KMS-11 (cell line): Measurements from ENCODE around the gene SPSB3.

Source experiments
- H2AFZ ChIP-seq: fragments of 200-600 bp; sonication (generic); 2 replicates; pipeline ENCODE4 v1.6.1; 2016; ENCODE audit warnings: antibody characterized with exemption, mixed run types, low read depth
- H3K27ac ChIP-seq: fragments of 200-600 bp; sonication (generic); 2 replicates; pipeline ENCODE4 v1.6.1; 2016; ENCODE audit warnings: mild to moderate bottlenecking, mixed run types
- H3K27me3 ChIP-seq: fragments of 200-600 bp; sonication (generic); 2 replicates; pipeline ENCODE4 v1.6.1; 2017; ENCODE audit warnings: mild to moderate bottlenecking, low read depth, mixed run types, moderate library complexity; ENCODE audit not compliant: insufficient read depth
- H3K36me3 ChIP-seq: fragments of 200-600 bp; sonication (generic); 2 replicates; pipeline ENCODE4 v1.6.1; 2017; ENCODE audit warnings: mild to moderate bottlenecking, mixed run types; ENCODE audit not compliant: insufficient read depth
- H3K4me1 ChIP-seq: fragments of 200-600 bp; sonication (generic); 2 replicates; pipeline ENCODE4 v1.6.1; 2016; ENCODE audit warnings: mild to moderate bottlenecking, low read depth, mixed run types; ENCODE audit not compliant: poor library complexity, severe bottlenecking
- H3K4me2 ChIP-seq: fragments of 200-600 bp; sonication (generic); 2 replicates; pipeline ENCODE4 v1.7.0; 2016; ENCODE audit warnings: mild to moderate bottlenecking, mixed run types
- H3K4me3 ChIP-seq: fragments of 200-600 bp; sonication (generic); IDR thresholded peaks from 2 replicates; pipeline ENCODE4 v1.6.1; 2017; ENCODE audit warnings: low read depth, low read length, mixed read lengths; ENCODE audit not compliant: insufficient read depth
- H3K79me2 ChIP-seq: fragments of 200-600 bp; sonication (generic); 2 replicates; pipeline ENCODE4 v1.6.1; 2016; ENCODE audit warnings: low read depth, mixed run types; ENCODE audit not compliant: insufficient read depth
- H3K9ac ChIP-seq: fragments of 200-600 bp; sonication (generic); 2 replicates; pipeline ENCODE4 v1.6.1; 2016; ENCODE audit warnings: mild to moderate bottlenecking, mixed run types
- H4K20me1 ChIP-seq: fragments of 200-600 bp; sonication (generic); 2 replicates; pipeline ENCODE4 v1.6.1; 2016; ENCODE audit warnings: mild to moderate bottlenecking, mixed run types; ENCODE audit not compliant: insufficient read depth
- CTCF ChIP-seq: fragments of 200-600 bp; sonication (generic); conservative IDR thresholded peaks from 2 replicates; pipeline ENCODE4 v1.6.1; 2017; ENCODE audit warnings: low read depth, mild to moderate bottlenecking, antibody characterized with exemption, low read length, moderate library complexity, mixed read lengths

Gene SPSB3

DNA sequence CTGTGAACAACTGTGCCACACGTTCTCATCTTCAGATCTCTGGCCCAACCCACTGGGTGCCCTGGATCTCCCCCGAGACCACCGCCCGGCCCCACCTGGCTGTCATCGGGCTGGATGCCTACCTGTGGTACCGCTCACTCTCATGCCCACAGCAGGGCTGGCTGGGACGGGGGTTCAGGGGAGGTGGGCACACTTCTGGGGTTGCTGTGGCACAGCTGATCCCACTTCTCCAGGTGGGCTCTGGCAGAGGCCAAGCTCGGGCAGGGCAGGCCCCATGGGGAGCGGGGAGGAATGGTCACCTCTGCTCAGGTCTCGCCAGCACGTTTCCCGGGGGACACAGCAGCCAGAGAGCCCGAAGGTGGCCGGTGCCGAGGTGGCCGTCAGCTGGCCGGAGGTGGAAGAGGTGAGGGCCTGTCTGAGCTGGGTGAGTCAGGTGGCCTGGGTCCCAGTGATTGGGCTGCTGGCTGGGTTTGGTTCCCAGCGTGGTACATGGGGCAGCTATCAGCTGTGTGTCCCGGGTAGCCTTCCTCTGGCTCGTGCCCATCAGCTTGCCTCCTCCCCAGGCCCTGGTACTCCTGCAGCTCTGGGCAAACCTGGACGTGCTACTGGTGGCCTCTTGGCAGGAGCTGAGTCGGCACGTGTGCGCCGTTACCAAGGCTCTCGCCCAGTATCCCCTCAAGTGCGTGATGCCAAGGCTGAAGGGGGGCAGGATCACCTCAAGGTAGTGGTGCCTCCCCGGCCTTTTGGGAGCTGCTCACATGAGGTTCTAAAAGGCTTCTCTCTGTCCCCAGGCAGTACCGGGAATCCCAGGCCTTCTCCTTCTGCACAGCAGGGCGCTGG is 7.1 kb downstream of the SPSB3 start:
- Histone ChIP-seq H4K20me1 (no peaks in the 10 kb centered on the region), H3K36me3 (no peaks in the 10 kb centered on the region), H3K27ac (no peak overlapping the region), H2AFZ (no peak overlapping the region), H3K4me2 (peak overlapping the region; percentile 99; the same call in 1 of the 2 replicates), H3K79me2 (peaks cover 41% of the 10 kb centered on the region), H3K4me3 (no peak overlapping the region), H3K9ac (no peak overlapping the region), H3K27me3 (no peaks in the 10 kb centered on the region), H3K4me1 (peaks cover 17% of the 10 kb centered on the region)
- TF ChIP-seq CTCF: no peak

- Histone ChIP-seq H3K9ac (peak overlapping the region; percentile 89; the same call in 1 of the 2 replicates), H3K36me3 (no peaks in the 10 kb centered on the region), H3K4me3 (no peak overlapping the region), H2AFZ (no peak overlapping the region), H3K27me3 (no peaks in the 10 kb centered on the region), H3K4me1 (peaks cover 19% of the 10 kb centered on the region), H3K4me2 (peak overlapping the region; percentile 99), H4K20me1 (no peaks in the 10 kb centered on the region), H3K79me2 (peaks cover 41% of the 10 kb centered on the region), H3K27ac (peak overlapping the region; percentile 82; the same call in 1 of the 2 replicates)
- no peak for TF ChIP-seq CTCF
These were observed 8.0 kb downstream of the SPSB3 start for GRCh38 chr16:1774448-1774780.

GRCh38 chr16:1773703-1774447 is 8.5 kb downstream of the SPSB3 start:
- H3K27ac ChIP-seq: peak overlapping the region; percentile 82
- TF ChIP-seq CTCF: peak; percentile 39; the same call in 1 of the 2 replicates
- H3K4me3 ChIP-seq: no peak overlapping the region
- peak overlapping the region; percentile 99 for H3K4me2 ChIP-seq
- no peaks in the 10 kb centered on the region for H3K27me3 ChIP-seq
- H3K9ac ChIP-seq: peak overlapping the region; percentile 89; the same call in 1 of the 2 replicates
- peaks cover 41% of the 10 kb centered on the region for H3K79me2 ChIP-seq
- H3K36me3 ChIP-seq: no peaks in the 10 kb centered on the region
- H2AFZ ChIP-seq: peak overlapping the region; percentile 67; the same call in 1 of the 2 replicates
- H4K20me1 ChIP-seq: no peaks in the 10 kb centered on the region
- H3K4me1 ChIP-seq: peaks cover 19% of the 10 kb centered on the region

GRCh38 chr16:1772908-1773702 is 9.3 kb downstream of the SPSB3 start, which contains the start of gene MRPS34:
Gene MRPS34 (minus strand): TSS chr16:1773134. CDS start chr16:1773119, 15 bp downstream.
- H3K27me3 ChIP-seq: no peaks in the 10 kb centered on the region
- peak within 1 kb of the TSS; percentile 67 for H2AFZ ChIP-seq
- peak within 1 kb of the TSS; percentile 82 for H3K27ac ChIP-seq
- H3K79me2 ChIP-seq: peaks cover 41% of the 10 kb centered on the region
- no peak within 1 kb of the TSS for H3K4me3 ChIP-seq
- H4K20me1 ChIP-seq: no peaks in the 10 kb centered on the region
- peaks cover 19% of the 10 kb centered on the region for H3K4me1 ChIP-seq
- H3K9ac ChIP-seq: peak within 1 kb of the TSS; percentile 89
- no peaks in the 10 kb centered on the region for H3K36me3 ChIP-seq
- TF ChIP-seq CTCF: peak; percentile 77
- H3K4me2 ChIP-seq: peak within 1 kb of the TSS; percentile 99
